Activated CD8-positive, alpha-beta memory T cell treated with anti-CD3 and anti-CD28 coated beads for 24 hours (primary cell): ENCODE data around the gene SIM2.

Experiments used
- DNase-seq: peaks from one replicate; pipeline ENCODE4 v3.0.0-alpha.2; 2020

SIM2 gene

GRCh38 chr21:36717976-36718375 lies 19.1 kb downstream of the SIM2 start:
- no peak for DNase-seq

DNA sequence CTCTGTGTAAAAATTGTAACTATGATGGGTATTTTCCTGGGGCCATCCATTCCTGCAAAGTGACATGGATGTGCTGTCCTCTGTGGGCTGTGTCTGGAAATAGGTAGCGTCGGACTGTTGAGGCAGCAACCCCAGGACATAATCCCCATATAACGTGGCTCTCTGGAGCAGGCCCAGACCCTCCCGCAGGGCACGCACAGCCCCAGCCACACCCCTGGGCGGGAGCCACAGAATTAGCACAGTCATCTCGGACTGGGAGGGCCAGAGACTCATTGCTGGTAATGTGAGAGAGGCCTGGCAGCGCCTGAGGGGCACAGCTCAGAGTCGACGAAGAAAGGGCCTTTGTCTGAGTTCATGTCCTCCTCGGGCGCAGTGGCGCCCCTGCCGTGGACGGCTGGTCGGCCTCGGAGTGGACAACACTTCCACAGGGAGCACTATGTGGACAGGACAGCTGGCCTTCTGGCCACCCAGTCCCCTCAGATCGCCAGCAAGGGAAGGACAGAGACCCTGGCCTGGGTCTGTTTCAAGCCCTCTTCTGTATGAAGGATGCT lies 20.1 kb downstream of the SIM2 start:
- no peak for DNase-seq

GRCh38 chr21:36719614-36720013 lies 20.7 kb downstream of the SIM2 start:
- no peak for DNase-seq

- no peak for DNase-seq
These were observed 22.9 kb downstream of the SIM2 start for GRCh38 chr21:36721817-36722216.

DNA sequence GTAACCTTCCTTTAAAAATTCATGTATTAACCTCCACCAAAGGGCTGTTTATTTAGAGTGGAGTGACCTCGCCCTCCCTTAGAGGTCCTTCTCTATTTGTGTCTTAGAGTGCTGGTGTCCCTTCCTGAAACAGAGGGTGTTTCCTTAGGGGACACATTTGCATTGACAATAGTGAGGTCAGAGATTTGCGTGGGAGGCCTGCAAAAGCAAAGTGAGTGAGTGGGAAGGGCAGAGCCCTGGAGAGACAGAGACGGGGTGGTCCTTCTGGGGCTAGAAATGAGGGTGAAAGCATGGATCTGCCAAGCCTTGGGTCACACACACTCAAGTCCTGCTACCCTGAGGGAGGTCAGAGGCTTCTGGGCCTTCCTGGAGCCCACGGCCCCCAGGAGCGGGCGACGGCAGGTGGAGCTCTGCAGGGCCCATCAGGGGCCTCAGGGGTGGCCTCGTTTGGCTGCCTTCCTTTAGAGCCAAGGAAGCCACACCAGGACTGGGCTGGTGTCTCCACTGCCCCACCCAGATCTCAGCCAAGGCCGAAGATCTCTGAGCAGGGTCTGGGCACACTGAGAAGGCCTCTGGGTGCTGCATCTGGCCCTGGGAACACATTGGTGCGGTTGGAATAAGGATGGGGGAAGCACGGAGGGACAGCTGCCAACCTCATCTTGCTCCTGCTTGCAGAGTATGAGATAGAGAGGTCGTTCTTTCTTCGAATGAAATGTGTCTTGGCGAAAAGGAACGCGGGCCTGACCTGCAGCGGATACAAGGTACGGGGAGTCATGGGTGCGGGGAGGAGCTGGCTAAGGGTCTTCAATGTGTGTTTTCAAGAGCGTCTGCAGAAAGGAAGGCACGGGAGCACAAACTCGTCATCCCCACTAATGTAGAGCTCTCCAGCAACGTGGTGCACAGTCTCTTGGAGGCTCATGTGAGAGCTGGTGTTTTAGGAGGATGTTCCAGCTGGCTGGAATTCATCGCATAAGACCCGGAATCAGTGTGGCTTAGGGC lies 23.8 kb downstream of the SIM2 start:
- DNase-seq = no peak

- DNase-seq = no peak
These were observed 24.5 kb downstream of the SIM2 start for GRCh38 chr21:36723371-36723881.

- no peak for DNase-seq
These were observed 25.7 kb downstream of the SIM2 start for GRCh38 chr21:36724660-36725059.

DNA sequence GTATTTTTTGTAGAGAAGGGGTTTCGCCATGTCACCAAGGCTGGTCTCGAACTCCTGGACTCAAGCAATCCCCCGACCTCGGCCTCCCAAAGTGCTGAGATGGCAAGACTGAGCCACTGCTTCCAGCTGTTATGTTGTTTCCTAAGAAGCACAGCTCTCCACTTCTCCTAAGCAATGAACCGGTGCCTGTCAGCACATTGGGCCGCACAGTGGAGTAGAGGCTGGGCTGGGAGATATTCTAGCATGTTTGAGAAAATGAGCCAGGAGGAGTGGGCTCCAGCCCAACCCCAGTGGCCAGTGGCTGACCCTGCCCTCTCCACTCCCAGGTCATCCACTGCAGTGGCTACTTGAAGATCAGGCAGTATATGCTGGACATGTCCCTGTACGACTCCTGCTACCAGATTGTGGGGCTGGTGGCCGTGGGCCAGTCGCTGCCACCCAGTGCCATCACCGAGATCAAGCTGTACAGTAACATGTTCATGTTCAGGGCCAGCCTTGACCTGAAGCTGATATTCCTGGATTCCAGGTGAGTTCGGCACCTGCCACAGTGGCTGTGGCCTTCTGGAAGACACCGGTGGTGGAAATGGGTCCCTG lies 27.0 kb downstream of the SIM2 start:
- DNase-seq = no peak

DNA sequence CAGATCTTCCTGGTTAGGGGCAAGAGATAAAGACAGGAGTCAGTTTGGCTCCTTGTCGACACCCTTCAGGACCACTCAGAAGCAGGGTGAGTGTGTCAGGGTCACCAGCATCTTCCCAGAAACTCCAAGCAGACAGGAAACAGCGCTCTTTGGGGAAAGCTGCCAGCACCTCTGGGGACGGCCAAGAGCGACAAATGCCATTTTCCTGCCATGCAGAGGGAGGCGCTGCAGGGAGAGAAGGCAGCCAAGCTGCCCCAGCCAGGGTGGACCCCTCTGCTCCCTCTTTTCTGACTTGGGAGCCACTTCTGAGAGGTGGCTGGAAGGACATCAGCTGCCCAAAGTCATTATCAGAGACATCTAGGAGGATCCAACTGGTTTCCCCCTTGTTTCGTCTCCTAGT lies 29.0 kb downstream of the SIM2 start:
- DNase-seq = peak; percentile 1

GRCh38 chr21:36728371-36729111 lies 29.6 kb downstream of the SIM2 start:
- peak; percentile 38 for DNase-seq

DNA sequence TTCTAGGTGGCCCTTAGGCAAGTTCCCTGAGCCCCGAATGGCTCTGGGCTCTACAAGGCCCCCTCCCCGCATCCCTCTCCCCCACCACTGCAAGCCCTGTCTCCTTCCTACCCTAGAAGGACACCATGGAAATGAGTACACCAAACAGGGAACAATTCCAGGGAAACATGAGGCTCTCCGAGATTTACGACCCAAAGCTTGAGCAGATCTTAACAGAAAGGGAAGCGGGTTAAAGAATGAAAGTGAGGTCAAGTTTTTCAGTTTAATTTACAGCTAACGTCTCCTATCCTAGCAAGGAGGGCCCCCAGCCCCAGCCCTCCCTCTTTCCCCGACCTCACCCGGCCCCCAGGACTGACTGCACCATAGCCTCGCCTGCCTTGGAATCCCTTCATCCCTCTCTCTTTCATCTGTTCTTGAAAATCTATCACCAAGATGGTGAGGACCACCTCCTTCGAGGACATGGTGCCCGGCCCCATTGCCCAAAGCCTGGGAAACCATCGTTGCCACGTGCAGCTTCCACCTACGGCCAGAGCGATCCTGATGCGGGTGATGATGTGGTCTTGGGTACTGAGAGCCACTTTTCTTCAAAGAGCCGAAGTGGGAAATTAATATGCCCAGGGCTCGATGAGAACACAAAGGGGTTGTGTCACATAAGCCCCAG lies 30.5 kb downstream of the SIM2 start:
- DNase-seq = no peak

DNA sequence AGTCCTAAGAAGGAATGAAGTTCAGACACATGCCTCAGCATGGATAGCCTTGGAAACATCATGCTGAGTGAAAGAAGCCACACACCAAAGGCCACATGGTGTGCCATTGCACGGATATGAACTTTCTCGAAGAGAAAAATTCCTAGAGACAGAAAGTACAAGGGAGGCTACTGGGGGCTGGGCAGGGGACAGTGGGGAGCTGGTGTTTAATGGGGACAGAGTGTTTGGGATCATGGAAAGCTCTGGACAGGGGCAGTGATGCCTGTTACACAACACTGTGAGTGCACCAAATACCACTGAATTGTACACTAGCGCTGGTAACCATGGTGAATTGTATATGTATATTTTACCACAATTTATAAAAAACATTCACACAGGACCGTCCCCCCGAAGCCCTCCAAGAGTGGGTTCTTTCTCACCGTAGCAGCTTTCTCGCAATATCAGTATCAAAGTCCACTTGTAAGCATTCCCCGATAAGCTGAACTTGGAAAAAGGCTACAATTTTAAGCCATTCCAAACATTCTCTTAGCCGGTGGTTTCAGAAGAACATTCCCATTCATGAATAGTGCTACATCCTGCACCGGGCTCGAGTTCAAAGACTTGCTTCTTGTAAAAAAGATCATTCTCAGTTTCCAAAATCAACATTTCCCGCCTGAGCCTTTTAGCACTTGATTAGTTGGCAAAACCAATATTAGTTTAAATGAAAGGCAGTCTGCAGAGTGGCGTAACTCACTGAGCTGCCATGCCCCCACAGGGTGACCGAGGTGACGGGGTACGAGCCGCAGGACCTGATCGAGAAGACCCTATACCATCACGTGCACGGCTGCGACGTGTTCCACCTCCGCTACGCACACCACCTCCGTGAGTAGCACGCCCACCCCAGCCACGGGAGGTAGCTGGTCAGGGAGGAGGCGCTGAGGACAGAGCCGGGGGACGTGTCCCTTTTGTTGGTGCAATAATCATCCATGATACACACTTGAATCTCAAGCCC lies 31.7 kb downstream of the SIM2 start:
- no peak for DNase-seq

DNA sequence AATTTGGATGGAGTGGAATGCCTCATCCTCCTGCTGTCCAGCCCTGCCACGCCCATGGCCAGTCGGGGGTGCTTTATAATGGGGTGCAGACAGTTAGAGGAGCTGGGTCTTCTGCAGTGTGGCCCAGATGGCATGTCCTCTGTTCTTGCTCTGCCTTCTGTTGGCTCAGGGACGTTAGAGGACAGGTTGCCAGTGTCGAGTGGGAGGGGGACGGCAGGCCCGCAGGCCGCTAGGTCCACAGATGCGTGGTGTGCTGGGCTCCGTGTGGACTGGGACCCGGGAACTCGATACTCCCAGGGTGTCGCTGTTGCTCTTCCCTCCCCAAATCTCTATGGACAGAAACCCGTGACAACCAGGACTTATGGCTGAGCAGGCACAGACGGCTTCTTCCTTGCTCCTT lies 33.3 kb downstream of the SIM2 start:
- DNase-seq = no peak

- no peak for DNase-seq
These were observed 33.8 kb downstream of the SIM2 start for GRCh38 chr21:36732761-36733160.

GRCh38 chr21:36733857-36734256 lies 34.9 kb downstream of the SIM2 start:
- no peak for DNase-seq

DNA sequence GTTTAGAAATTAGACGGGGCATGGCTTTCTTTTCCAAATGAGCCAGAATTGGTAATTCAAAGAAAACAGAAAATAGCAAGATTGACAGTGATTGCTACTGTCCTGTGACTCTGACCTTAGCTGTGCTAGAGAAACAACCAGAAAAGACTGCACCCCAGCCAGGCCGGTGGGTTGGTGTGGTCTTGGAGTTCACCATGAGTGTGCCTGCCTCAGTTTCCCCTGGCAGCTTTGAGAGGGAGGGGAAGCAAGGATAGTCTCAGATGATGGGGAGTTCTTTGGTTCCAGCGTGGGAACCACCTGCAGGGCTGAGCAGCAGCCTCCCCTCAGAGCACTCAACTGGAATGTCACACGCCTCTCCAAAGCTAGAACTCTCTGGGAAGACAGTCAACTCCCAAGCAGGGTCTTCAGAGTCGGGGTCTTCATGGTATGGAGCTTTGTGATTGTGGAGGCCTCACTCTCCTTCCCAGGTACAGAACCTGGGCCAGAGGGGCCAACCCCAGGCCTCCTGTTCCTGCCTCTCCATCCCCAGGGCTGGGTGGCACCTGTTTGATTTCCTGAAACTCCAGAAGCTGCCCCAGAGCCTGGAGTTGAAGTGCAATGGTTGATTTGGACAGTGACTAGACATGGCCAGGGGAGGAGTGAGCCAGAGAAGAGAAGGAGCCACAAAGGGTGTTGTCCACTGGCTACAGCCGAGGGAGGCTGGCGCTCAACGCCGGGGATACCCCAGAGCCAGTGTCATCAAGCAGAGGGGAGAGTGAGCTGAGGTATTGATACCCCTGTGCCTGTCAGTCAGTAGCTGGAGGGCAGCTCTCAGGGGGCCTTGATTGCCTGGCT lies 35.7 kb downstream of the SIM2 start:
- no peak for DNase-seq

DNA sequence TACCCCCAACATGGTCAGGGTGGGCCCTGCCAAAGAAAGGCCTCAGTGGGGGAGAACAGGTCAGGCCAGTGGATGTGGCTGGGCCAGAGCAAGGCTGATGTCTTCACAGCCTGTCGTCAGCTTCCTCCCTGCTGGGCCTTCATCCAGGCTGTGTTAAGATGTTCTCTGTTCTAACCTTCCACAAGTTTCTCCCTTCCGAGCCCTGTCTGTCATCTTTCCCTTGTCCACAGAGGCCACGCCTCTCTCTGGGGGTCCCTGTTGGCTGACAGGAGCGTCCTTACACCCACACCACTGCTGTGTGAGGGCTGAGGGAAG lies 36.2 kb downstream of the SIM2 start:
- no peak for DNase-seq

- no peak for DNase-seq
These were observed 36.9 kb downstream of the SIM2 start for GRCh38 chr21:36735724-36736320.

DNA sequence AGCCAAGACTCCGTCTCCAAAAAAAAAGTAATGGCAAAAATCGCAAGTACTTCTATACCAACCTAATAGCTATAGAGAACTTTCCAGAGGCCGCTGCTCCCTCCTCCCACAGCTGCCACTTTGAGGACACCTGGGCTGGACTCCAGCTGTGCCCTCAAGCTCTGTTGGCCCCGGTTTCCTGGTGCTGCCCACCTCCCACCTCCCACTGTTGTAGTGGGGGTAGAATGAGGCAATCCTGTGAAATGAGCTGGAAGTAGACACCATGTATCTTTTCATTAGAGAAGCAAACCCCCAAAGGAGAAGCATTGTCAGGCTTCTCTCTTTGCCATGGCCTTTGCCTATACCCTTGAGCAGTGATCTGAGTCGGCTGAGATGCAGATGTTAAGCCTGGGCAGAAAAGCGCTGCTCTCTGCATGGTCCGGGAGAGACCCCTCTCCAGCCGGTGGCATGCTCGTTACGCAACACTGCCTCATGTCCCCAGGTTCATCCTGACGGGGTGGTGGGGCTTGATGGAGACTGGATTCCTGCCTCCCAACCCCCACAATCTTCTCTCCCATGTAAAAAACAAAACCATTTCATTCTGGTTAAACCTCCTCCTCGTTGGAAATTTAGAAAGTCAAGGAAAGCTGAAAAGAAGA lies 39.7 kb downstream of the SIM2 start:
- DNase-seq = no peak

DNA sequence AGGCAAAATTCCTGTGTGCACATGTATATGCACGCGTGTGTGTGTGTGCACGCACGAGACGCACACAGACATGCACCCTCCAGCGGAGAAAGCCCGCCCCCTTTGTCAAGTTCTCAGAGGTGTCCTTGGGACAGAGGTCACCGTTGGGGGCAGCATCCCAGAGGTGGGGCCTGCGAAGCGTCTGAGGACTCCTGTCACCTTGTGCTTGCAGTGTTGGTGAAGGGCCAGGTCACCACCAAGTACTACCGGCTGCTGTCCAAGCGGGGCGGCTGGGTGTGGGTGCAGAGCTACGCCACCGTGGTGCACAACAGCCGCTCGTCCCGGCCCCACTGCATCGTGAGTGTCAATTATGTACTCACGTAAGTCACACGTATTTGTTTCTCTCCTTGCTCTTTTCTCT lies 42.6 kb downstream of the SIM2 start:
- no peak for DNase-seq
